ENCODE measurements around the gene MACROD1. TPM values are rescaled to one million over a fixed set of nuclear protein-coding genes. Genes with fewer than 3 reads are reported as not detected.

MACROD1 gene
- total and polyA plus RNA-seq, 2 donors, result 9.8 to 25.1 TPM

Small RNA genes within 50 kb of the gene (small RNA-seq; reads per million reads assigned to genes)
- gene RNU6-45P, result not detected

Other genes starting within 250 kb of the MACROD1 start
- 1.9 TPM for gene RCOR2, start 248.9 kb downstream of the MACROD1 start, total RNA-seq
- gene RCOR2, start 248.9 kb downstream of the MACROD1 start, polyA plus RNA-seq, result 2.0 TPM
- gene NAA40, start 227.1 kb downstream of the MACROD1 start, total RNA-seq, result 13.6 TPM
- 8.2 TPM for gene NAA40, start 227.1 kb downstream of the MACROD1 start, polyA plus RNA-seq
- 255 TPM for gene COX8A, start 191.5 kb downstream of the MACROD1 start, total RNA-seq
- 851 TPM for gene COX8A, start 191.5 kb downstream of the MACROD1 start, polyA plus RNA-seq
- gene OTUB1, start 179.7 kb downstream of the MACROD1 start, total RNA-seq, result 19.5 TPM
- gene OTUB1, start 179.7 kb downstream of the MACROD1 start, polyA plus RNA-seq, result 78.9 TPM
- gene FLRT1, start 130.2 kb downstream of the MACROD1 start, total RNA-seq, result 1.7 TPM
- gene FLRT1, start 130.2 kb downstream of the MACROD1 start, polyA plus RNA-seq, result 0.66 TPM
- gene STIP1, start 20.1 kb upstream of the MACROD1 start, total RNA-seq, result 42.7 TPM
- gene STIP1, start 20.1 kb upstream of the MACROD1 start, polyA plus RNA-seq, result 84.0 TPM
- gene FERMT3, start 40.6 kb upstream of the MACROD1 start, total RNA-seq, result 7.8 TPM
- 16.8 TPM for gene FERMT3, start 40.6 kb upstream of the MACROD1 start, polyA plus RNA-seq
- gene TRPT1, start 60.1 kb upstream of the MACROD1 start, total RNA-seq, result 12.7 TPM
- 45.3 TPM for gene TRPT1, start 60.1 kb upstream of the MACROD1 start, polyA plus RNA-seq
- 15.4 TPM for gene NUDT22, start 60.2 kb upstream of the MACROD1 start, total RNA-seq
- 61.0 TPM for gene NUDT22, start 60.2 kb upstream of the MACROD1 start, polyA plus RNA-seq
- gene DNAJC4, start 64.4 kb upstream of the MACROD1 start, total RNA-seq, result 10.7 TPM
- 57.6 TPM for gene DNAJC4, start 64.4 kb upstream of the MACROD1 start, polyA plus RNA-seq
- 18.9 TPM for gene VEGFB, start 68.5 kb upstream of the MACROD1 start, total RNA-seq
- 123 TPM for gene VEGFB, start 68.5 kb upstream of the MACROD1 start, polyA plus RNA-seq
- 29.2 TPM for gene FKBP2, start 75.0 kb upstream of the MACROD1 start, total RNA-seq
- gene FKBP2, start 75.0 kb upstream of the MACROD1 start, polyA plus RNA-seq, result 167 TPM
- 31.6 TPM for gene PPP1R14B, start 80.8 kb upstream of the MACROD1 start, total RNA-seq
- gene PPP1R14B, start 80.8 kb upstream of the MACROD1 start, polyA plus RNA-seq, result 62.8 TPM
- gene PLCB3, start 85.4 kb upstream of the MACROD1 start, total RNA-seq, result 14.8 TPM
- 18.2 TPM for gene PLCB3, start 85.4 kb upstream of the MACROD1 start, polyA plus RNA-seq
- gene BAD, start 118.6 kb upstream of the MACROD1 start, total RNA-seq, result 34.2 TPM
- 111 TPM for gene BAD, start 118.6 kb upstream of the MACROD1 start, polyA plus RNA-seq
- 4.7 TPM for gene GPR137, start 119.7 kb upstream of the MACROD1 start, total RNA-seq
- 48.3 TPM for gene GPR137, start 119.7 kb upstream of the MACROD1 start, polyA plus RNA-seq
- not detected for gene KCNK4, start 125.2 kb upstream of the MACROD1 start, total RNA-seq
- 0.13 TPM for gene KCNK4, start 125.2 kb upstream of the MACROD1 start, polyA plus RNA-seq
- not detected for gene CATSPERZ, start 134.2 kb upstream of the MACROD1 start, total RNA-seq
- 0.29 TPM for gene CATSPERZ, start 134.2 kb upstream of the MACROD1 start, polyA plus RNA-seq
- 13.3 TPM for gene ESRRA, start 139.4 kb upstream of the MACROD1 start, total RNA-seq
- gene ESRRA, start 139.4 kb upstream of the MACROD1 start, polyA plus RNA-seq, result 53.2 TPM
- 124 TPM for gene TRMT112, start 151.4 kb upstream of the MACROD1 start, total RNA-seq
- 245 TPM for gene TRMT112, start 151.4 kb upstream of the MACROD1 start, polyA plus RNA-seq
- gene PRDX5, start 152.0 kb upstream of the MACROD1 start, total RNA-seq, result 69.0 TPM
- 294 TPM for gene PRDX5, start 152.0 kb upstream of the MACROD1 start, polyA plus RNA-seq
- gene CCDC88B, start 174.1 kb upstream of the MACROD1 start, total RNA-seq, result 2.6 TPM
- 10.2 TPM for gene CCDC88B, start 174.1 kb upstream of the MACROD1 start, polyA plus RNA-seq
- gene RPS6KA4, start 193.0 kb upstream of the MACROD1 start, total RNA-seq, result 14.8 TPM
- 32.7 TPM for gene RPS6KA4, start 193.0 kb upstream of the MACROD1 start, polyA plus RNA-seq

All from urinary bladder (tissue), 2 donors.